ENCODE measurements around the gene FAM222A.

DNA sequence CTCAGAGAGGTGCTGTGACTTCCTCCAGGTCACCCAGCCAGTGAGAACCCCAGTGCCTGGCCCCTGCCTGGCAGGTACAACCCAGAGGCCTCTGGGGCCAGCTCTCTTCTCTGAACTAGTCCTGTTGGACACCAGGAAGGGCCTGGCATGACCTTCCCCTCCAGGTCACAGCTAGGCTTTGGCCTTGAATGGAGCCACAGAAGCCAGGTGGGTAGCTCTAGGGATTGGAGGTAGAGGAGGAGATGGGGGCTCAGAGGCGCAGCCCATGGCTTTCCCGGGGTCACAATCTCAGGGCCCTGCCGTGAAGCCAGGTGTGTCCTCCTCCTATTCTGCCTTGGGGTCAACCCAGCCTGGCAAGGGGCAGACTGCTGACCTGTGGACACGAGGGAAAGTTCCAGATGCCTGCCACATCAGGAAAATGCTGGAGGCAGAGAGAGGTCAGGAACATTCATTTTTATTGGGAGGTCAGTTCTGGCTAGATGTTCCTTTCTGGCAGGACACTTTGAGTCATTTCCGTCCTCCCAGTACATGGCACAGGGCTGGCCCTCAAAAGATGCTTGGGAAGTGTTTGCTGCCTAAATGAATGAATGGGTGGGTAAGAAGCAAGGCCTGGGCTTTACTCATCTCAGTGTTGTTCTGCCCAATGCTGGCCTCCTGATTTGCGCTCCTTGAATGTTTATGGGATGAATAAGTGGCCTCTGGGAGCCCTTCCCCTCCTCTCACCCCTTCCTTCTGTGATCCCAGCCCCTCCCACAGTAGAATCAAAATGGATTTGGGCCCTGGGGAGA lies 25.4 kb downstream of the FAM222A start:
- TF ChIP-seq EZH2 (IDR thresholded peaks at IDR 0.05) (no peak), POLR2AphosphoS5 (IDR thresholded peaks at IDR 0.05; ENCODE audit: borderline replicate concordance, low read depth, low read length) (no peak), FOXP2 (optimal IDR thresholded peaks at IDR 0.05; ENCODE audit: control extremely low read depth, extremely low read length, insufficient read depth) (no peak)
